Stimulated activated CD4-positive, alpha-beta T cell treated with anti-CD3 and anti-CD28 coated beads, Interleukin-1b, Interleukin-23, amount 100 ng/mL, for 48 hours (primary cell): ENCODE data around the gene CABCOCO1.

Experiments
- DNase-seq: peaks from one replicate; pipeline ENCODE4 v3.0.0-alpha.2; 2020

CABCOCO1 gene

GRCh38 chr10:61758433-61758832, 95.7 kb downstream of the CABCOCO1 start:
- no peak for DNase-seq

- no peak for DNase-seq
These were observed 97.0 kb downstream of the CABCOCO1 start for GRCh38 chr10:61759751-61760150.

- no peak for DNase-seq
These were observed 98.5 kb downstream of the CABCOCO1 start for GRCh38 chr10:61760943-61761824.

DNA sequence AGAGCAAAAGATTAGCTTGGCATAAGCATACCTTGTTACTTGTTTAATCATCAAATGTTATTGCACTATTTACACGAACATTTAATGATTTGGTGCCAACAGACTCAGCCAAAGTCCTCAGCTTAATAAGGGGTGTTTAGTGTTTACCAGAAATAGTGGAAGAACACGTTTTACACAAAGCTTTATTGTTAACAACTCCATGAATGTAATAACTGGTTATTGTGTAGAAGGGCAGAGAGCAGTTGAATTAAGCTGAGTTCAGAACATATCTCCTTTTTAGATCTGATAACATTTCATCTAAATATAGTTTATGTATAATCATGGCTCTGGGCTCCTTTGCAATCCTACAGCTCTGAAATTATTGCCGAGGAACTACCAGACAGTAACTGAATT, 99.1 kb downstream of the CABCOCO1 start:
- DNase-seq, result no peak

DNA sequence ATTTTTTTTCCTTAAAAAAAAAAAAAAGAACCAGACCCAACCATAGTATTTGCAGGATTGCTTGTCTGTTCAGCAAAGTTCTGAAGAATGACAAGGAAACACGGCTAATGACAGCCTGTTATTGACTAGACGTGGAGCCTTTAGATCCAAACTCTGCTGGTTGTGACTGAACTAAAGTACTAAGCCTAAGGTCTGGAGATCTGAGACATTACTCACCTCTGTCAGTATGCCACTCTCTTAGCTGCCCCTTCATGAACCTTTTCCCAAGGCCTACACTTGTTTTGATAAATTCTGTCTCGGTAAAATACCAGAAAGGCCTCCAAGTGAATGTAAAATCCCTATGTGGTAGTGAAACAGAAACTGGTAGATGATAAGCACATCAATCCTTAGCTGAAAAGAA, 101.0 kb downstream of the CABCOCO1 start:
- DNase-seq, result no peak

DNA sequence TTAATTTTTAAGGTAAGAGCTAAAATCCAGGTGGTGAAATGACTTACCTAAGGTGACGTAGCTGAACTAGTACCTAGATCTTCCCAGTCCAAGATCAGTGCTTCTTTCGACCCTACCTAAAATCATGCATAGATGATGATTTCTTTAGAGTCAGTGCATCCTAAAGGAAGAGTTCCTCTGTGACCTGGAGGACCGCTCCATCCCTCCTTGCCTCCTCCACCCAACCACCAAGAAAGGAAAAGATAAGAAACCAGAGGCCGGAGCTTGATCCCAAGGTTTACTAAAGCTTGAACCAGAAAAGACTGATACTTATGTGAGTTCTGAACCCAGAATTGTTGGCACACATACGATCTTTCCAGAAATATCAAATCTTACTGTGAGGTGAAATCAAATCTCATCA, 101.8 kb downstream of the CABCOCO1 start:
- DNase-seq, result no peak

DNA sequence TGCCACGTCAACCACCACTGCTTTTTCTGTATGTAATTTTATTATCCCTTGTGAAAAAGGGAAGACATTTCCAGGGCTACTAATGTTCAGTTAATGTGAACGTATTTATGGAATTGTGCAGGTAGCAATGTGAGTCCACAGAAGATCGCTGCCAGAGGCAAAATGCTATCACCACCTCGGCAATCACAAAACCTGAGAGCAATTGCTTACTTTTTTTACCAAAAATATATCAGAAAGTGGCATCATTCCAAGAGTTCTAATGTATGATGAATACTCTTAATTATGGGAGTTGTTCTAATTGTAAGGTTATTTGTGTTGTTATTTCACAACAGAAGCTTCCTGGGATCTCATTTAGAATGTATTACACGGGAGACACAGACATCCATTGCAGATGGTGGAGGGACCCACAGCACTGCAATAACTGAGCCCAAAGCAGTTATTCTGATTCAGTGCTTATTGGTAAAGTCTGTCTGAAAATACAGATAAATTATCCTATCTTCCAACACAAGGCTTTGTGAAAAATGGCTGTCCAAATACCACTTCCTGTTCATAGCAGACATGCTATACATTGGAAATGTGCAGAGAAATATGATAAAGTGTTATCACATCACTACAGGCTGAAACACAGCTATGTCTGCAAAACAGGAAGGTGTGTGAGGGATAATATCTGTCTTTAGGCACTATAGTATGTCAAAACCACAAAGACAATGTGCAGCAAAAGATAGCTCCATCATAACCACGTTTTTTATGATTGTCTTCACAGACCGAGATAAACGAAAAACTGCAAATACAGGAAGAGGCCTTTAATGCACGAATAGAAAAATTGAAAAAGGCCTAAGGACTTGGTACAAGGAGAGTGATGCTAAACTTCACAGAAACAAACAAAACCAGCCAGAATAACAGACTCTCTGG, 102.7 kb downstream of the CABCOCO1 start:
- DNase-seq, result no peak

DNA sequence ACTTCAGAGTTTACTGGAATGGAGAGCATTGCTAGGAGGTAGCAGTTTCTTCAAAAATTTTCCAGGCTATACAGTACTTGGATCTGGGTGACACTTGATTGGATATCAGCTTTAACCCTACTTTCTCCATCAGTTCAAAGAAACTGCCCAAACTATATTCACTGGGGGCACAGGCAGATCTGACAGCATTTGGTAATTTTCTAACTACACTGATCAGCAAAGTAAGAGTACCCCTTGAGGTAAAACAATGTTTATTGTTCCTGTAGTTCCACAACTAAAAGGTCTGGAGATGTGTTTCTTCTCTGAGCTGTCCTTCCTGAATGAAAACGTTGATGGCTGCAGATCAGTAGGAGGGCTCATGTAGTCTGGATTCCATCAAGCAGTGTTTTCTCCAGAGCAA, 104.2 kb downstream of the CABCOCO1 start:
- DNase-seq, result no peak

DNA sequence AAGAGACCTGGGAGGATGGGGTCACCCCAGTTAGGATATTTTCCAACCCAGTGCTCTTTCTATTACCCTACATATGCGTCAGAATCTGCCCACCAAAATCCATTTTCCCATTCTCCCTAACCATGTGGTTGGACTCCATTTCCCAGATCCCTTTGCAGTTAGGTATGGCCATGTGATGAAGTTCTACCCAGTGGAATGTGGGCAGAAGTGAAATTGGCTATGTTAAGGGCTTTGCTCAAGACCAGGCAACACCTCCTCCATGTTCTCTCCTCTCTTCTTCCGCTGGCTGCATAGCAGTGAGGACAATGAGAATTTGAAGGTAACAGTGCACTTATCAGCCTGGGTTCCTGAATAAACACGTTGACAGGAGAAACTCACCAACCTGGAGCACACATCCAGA, 111.3 kb downstream of the CABCOCO1 start:
- no peak for DNase-seq

- DNase-seq, result no peak
These were observed 112.4 kb downstream of the CABCOCO1 start for GRCh38 chr10:61775111-61775510.

GRCh38 chr10:61776615-61777266, 114.0 kb downstream of the CABCOCO1 start:
- DNase-seq, result no peak

DNA sequence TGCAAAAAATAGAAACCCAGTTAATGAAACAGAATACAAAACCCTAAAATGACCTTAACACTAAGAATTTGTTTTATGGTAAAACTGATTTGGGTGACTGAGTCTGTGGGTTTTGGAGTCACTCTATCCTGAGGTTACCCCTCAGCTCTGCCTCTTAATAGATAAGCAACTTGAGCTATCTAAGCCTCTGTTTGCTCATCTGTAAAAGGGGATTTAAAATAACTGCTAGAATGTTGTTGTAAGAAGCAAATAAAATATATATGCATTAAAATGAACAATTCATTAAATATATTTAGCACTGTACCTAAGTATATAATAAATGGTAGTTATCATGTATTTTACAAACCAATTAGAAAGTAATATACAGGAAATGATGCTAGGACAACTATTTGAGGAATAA, 115.4 kb downstream of the CABCOCO1 start:
- no peak for DNase-seq

DNA sequence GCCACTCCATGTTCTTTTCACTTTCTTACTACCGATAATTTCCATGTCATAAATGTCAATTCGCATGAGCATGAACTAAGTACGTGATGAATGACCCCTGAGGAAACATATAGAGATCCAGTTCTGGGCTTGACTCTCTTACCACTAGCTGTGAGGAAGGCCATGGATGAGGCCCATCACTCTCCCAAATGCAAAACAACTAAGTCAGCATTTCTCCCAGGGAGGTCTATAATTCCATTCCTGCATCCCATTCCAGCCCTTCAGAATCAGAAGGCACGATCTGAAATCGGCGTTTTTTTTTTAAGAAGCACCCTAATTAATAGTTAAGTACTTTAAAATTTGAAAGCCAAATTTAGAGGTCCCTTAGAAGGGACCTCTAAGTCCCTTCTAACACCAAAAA, 116.5 kb downstream of the CABCOCO1 start:
- DNase-seq, result no peak

- DNase-seq, result peak; percentile 35
These were observed 117.4 kb downstream of the CABCOCO1 start for GRCh38 chr10:61779950-61780659.

DNA sequence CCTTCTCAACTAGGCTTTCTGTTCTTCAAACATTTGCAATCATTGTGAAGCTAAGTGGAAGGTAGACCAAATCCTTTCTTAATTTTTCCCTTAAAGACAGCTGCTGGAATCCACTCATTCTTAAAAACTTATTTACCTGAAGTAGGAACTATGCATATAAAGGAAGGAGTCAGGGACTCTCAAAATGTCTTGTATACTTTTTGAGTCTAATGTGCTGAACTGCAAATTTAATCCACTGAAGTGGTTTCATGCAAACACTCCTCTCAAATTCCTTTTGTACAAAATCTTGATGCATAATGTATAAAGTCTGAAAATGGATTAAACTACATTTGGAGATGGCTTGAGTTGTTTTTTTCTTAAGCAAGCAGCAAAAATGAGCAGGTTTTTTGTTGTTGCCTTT, 118.0 kb downstream of the CABCOCO1 start:
- no peak for DNase-seq

DNA sequence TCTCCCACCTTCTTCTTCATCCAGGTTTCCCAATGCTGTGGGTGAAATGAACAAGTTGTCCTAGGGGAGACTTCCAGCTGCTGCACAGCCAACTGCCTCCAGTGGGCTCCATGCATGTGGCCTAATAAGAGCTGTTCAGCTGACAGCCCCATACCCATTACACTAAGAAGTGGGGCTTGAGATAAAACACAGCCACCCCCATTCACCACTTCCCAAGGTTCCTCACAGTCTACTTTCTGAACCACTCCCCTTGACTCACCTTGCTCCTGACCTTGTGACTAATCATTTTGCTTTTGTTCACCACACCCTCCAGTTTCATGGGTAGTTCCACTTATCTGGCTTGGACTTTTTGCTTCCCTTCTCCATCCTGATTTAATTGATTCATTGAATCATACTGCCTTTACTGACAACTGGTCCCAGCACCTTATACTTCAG, 119.3 kb downstream of the CABCOCO1 start:
- peak; percentile 9 for DNase-seq

GRCh38 chr10:61784354-61785133, 121.8 kb downstream of the CABCOCO1 start:
- peak; percentile 55 for DNase-seq

- no peak for DNase-seq
These were observed 122.9 kb downstream of the CABCOCO1 start for GRCh38 chr10:61785473-61786105.

DNA sequence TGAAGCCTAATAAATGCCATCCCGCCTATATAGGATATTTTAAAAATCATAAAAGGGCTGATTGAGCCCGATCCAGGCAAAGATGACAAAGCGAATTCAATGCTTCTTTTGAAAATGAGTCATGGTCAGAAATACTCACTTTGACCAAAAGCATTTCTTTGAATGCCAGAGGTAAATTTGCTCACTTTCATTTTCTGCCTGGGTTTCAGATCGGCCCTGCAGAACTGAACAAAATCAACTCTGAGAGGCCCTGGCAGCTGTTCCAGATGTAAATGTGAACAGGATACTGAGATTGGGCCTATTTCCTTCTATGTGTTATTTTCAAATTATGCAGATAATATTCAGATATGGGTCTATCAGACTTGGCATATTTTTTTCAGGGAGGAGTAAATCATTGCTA, 124.0 kb downstream of the CABCOCO1 start:
- peak; percentile 7 for DNase-seq

DNA sequence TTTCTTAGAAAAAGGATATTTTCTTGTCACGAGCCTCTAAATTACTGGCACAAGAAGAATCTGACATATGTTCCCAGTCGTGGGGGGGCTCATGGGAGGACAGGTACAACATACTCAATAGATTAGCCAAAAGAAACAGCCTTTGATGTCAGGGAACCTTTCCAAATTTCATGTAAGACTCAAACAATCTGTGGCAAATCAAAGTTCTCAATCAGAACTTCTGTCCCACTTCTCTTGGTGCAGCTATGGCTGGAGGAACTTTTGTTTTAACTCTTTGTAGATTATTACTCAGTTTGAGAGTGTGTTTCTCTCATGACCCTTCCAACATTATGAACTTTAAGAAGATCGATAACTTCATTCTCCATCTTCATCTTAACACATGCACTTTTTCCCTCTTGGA, 124.4 kb downstream of the CABCOCO1 start:
- DNase-seq, result no peak

GRCh38 chr10:61789031-61789430, 126.3 kb downstream of the CABCOCO1 start:
- no peak for DNase-seq
